Iris pigment epithelial cell (primary cell): Measurements from ENCODE around the gene COL4A1.
A peak's percentile ranks its signal among the peaks of the same experiment; 100 is the strongest.

Source experiments
- DNase-seq: peaks from one replicate; pipeline ENCODE4 v3.0.0-alpha.2; 2011; ENCODE audit warnings: low read depth

COL4A1 gene

GRCh38 chr13:110308656-110309359, 1.9 kb upstream of the COL4A1 start:
- peak; percentile 30 for DNase-seq

DNA sequence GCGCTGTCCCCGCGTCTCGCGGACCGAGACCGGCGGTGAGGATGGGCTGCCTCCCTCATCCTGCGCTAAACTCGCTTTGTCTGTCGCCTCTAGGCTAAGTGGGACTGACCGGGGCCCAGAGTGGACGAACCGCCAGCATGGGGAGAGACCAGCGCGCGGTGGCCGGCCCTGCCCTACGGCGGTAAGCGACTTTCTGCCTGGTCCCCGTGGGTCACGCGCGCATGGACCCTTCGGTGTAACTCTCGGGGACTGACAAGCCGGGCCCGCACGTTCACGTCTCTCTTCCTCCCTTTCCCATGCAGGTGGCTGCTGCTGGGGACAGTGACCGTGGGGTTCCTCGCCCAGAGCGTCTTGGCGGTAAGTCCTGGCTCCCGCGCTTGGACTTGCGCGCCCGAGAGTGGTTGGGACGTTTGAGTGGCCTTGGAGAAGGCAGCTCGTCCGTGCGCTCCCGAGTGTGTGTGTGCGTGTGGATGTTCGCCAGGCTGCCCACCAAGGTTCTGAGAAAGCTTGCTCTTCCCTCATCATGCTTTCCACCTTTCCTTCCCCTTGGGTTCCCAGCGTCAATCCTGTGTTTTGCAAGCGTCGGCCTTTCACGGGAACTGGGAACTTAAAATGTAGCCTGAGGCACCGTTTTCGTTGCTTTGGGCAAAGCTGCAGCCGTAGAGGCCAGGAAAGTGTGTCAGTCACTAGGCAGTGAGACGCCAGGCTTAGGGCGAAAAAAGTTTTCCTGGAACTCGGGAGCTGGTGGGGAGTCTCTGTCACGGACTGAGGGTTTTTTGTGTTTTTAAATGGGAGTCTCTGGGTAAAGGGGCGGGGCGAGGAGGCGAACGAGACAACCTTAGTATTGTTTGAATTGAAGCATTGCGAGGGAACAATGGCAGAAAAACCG, 1.1 kb upstream of the COL4A1 start:
- peak; percentile 69 for DNase-seq

- DNase-seq, result peak; percentile 61
These were observed 507 bp downstream of the COL4A1 start for GRCh38 chr13:110306340-110306959.

DNA sequence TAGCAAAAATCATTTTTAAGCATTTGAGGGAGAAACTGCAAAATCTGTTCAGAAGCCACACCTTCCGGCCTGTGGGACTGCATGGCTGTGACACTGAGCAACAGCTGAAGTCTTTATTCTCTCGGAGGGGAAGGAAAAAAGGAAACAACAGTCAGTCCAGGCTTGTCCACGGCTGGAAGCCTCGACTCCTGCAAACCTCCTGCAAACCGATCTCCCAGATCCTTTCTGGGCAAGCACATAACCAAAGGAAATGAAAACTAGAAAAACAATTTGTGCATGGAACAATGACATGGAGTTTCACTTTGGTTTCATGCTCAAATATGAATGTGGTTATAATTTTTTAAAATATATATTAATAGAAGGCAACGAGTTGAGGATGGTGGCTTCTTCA, 1.0 kb downstream of the COL4A1 start:
- no peak for DNase-seq

GRCh38 chr13:110305544-110305943, 1.4 kb downstream of the COL4A1 start:
- DNase-seq, result no peak

GRCh38 chr13:110305001-110305400, 2.0 kb downstream of the COL4A1 start:
- peak; percentile 47 for DNase-seq

DNA sequence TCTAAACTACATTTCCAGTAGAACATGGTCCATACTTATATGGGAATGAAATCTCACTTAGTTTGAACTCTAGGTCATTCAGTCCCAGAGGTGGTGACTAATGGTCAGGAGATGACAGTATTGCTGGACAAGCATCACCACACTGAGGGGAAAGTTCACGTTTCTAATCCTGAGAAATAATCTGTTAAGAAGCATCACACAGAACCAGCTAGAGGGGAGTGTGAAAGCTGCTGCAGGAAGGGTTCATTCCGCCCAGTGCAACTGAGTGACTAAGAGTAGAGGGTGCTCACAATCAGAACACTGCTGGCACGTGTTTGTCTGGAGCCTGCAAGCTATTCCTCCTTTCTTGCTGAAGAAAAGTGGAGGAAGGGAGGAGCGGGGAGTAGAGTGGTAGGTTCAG, 2.7 kb downstream of the COL4A1 start:
- DNase-seq, result peak; percentile 74

DNA sequence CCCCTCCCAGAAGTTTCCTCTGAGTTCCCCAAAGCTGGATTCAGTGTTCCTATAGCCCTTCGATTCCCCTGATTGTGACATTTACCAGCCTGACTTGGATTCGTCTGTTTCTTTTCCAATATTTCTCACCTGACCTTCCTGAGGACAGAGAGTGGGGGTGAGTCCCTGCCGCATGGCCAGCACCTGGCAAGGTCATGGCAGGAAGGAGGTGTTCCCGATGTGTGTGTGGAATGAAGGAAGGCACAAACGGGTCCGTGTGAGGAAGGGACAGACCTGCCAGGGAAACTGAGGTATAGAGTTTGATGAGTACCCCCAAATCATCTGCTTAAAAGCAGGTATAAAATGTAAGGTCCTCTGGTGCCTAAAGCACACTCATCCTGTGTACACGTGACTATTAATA, 3.3 kb downstream of the COL4A1 start:
- no peak for DNase-seq

DNA sequence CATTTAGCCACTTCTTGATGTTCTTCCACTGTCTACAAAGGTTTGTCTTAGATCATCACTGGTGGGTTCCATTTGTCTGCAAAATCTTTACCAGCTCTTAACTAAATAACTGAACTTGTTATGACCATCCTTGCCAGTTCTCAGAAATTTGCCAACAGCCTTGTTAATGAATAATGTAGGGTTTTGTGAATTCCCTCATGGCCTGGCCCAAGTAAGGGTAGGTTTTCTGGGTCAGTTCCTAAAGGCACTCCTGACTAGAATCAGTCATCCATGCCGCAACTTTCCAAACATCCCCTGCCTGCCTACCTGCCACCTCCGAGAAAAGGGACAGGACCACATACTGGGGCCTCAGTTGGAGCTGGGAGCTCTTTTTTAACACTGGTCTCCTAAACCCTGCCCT, 4.0 kb downstream of the COL4A1 start:
- DNase-seq, result no peak

- DNase-seq, result peak; percentile 90
These were observed 5.1 kb downstream of the COL4A1 start for GRCh38 chr13:110301606-110302553.

GRCh38 chr13:110301083-110301482, 5.9 kb downstream of the COL4A1 start:
- DNase-seq, result no peak

- peak; percentile 59 for DNase-seq
These were observed 6.7 kb downstream of the COL4A1 start for GRCh38 chr13:110300090-110300815.

DNA sequence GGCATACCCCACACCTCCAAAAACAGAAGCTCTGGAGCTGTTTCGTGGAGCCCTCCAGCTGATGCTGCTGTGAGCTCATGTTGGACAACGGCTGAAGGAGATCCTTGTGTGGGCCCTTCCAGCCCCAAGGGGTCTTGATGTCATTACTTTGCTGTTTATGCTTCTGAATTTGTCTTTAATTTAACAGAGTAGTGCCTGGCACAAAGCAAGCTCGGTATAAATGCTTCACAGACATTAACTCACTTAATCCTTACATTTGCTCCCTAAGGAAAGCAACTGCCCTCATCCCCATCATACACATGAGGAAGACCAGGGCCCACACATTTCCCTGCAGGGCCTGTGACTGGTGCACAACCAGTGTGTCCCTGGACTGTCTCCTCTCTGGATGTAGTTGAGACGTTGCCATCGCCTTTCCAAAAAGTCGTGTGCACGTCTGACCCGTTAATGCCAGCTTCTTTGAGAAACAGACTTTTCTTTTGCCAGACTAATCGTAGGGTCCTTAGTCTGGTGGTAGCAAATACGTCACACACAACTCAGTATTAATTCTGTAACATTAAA, 7.6 kb downstream of the COL4A1 start:
- DNase-seq, result no peak

- DNase-seq, result peak; percentile 24
These were observed 8.3 kb downstream of the COL4A1 start for GRCh38 chr13:110298505-110299282.

GRCh38 chr13:110297766-110298504, 9.0 kb downstream of the COL4A1 start:
- peak; percentile 36 for DNase-seq

DNA sequence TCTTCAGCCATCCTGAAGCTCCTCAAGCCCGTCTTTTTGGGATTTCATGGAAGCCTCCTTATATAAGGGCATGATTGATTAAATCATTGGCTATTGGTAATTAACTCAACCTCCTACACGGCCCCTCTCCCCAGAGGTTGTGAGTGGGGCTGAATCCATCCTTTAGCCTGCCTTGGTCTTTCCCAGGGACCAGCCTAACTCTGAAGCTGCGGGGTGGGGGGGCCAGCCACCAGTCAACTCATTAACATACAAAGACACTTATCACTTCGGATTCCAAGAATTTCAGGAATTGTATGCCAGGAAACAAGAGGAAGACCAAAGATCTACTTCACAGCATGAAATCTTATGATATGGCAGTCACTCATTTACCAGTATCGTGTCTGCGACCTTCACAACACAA, 9.9 kb downstream of the COL4A1 start:
- DNase-seq, result no peak

GRCh38 chr13:110294622-110295021, 12.3 kb downstream of the COL4A1 start:
- DNase-seq, result no peak

GRCh38 chr13:110294146-110294545, 12.8 kb downstream of the COL4A1 start:
- DNase-seq, result peak; percentile 51

DNA sequence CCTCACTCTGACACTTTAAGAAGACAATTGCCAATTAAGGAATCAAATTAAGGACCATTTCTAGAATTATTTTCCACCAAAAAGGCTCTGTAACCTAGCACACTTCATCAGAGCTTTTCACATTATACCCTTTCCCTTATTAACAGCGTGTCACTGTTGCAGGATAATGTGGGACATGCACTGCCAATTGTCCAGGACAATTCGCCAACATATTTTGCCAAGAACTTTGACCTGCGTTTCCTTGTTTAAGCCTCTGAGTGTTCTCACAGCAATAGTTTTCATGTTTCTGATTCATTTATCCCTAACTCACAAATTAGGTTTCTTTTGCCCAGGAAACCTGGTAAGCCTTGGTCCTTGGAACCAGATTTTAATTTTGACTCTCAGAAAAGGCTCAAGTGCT, 13.3 kb downstream of the COL4A1 start:
- no peak for DNase-seq
